H9 (cell line): Measurements from ENCODE around the gene SCAND1. TPM values are rescaled to one million over a fixed set of nuclear protein-coding genes. Genes with fewer than 3 reads are reported as not detected.

Experiments
- DNase-seq: peaks from one replicate; pipeline ENCODE4 v3.0.0-alpha.2; 2017
- H2AFZ ChIP-seq: one replicate; pipeline ENCODE4 v1.6.1; 2013; ENCODE audit warnings: mild to moderate bottlenecking, low read length, control low read depth, moderate library complexity
- H2AK5ac ChIP-seq: 2 replicates; pipeline ENCODE4 v1.6.1; 2013; ENCODE audit warnings: low read length, control low read depth, mixed read lengths; ENCODE audit not compliant: insufficient read length
- H2BK120ac ChIP-seq: one replicate; pipeline ENCODE4 v1.6.1; 2013; ENCODE audit warnings: low read depth, mild to moderate bottlenecking, low read length, control low read depth, inconsistent platforms; ENCODE audit not compliant: poor library complexity, severe bottlenecking
- H2BK12ac ChIP-seq: 2 replicates; pipeline ENCODE4 v1.6.1; 2013; ENCODE audit warnings: low read length, control low read depth, mixed read lengths, low read depth; ENCODE audit not compliant: insufficient read length
- H2BK15ac ChIP-seq: 2 replicates; pipeline ENCODE4 v1.6.1; 2013; ENCODE audit warnings: low read depth, low read length, control low read depth
- H2BK20ac ChIP-seq: one replicate; pipeline ENCODE4 v1.6.1; 2013; ENCODE audit warnings: low read depth, mild to moderate bottlenecking, low read length, control low read depth, inconsistent platforms; ENCODE audit not compliant: poor library complexity, severe bottlenecking
- H2BK5ac ChIP-seq: 2 replicates; pipeline ENCODE4 v1.6.1; 2013; ENCODE audit warnings: low read length, control low read depth, mixed read lengths; ENCODE audit not compliant: insufficient read length
- H3K14ac ChIP-seq: 2 replicates; pipeline ENCODE4 v1.6.1; 2013; ENCODE audit warnings: low read length, control low read depth; ENCODE audit not compliant: insufficient read depth
- H3K18ac ChIP-seq: 2 replicates; pipeline ENCODE4 v1.6.1; 2013; ENCODE audit warnings: low read depth, mild to moderate bottlenecking, mixed read lengths, low read length, control low read depth; ENCODE audit not compliant: insufficient read length
- H3K23ac ChIP-seq: 2 replicates; pipeline ENCODE4 v1.6.1; 2013; ENCODE audit warnings: low read length, control low read depth, mixed read lengths, low read depth; ENCODE audit not compliant: insufficient read length
- H3K23me2 ChIP-seq: 2 replicates; pipeline ENCODE4 v1.6.1; 2013; ENCODE audit warnings: low read depth, mild to moderate bottlenecking, mixed read lengths, low read length, control low read depth; ENCODE audit not compliant: insufficient read length, poor library complexity, severe bottlenecking
- H3K27ac ChIP-seq: 2 replicates; pipeline ENCODE4 v1.5.1; 2013; ENCODE audit warnings: low read length, control low read depth, mixed read lengths, low read depth; ENCODE audit not compliant: insufficient read length
- H3K27me3 ChIP-seq: 2 replicates; pipeline ENCODE4 v1.6.1; 2013; ENCODE audit warnings: low read length, control low read depth, inconsistent platforms; ENCODE audit not compliant: insufficient read depth
- H3K4ac ChIP-seq: 2 replicates; pipeline ENCODE4 v1.6.1; 2013; ENCODE audit warnings: low read depth, mild to moderate bottlenecking, control low read depth, inconsistent platforms, low read length, moderate library complexity
- H3K4me1 ChIP-seq: 2 replicates; pipeline ENCODE4 v1.6.1; 2013; ENCODE audit warnings: low read length, control low read depth, inconsistent platforms; ENCODE audit not compliant: insufficient read depth
- H3K4me2 ChIP-seq: 2 replicates; pipeline ENCODE4 v1.6.1; 2013; ENCODE audit warnings: low read length, control low read depth, mixed read lengths; ENCODE audit not compliant: insufficient read length, insufficient read depth
- H3K56ac ChIP-seq: 2 replicates; pipeline ENCODE4 v1.6.1; 2013; ENCODE audit warnings: low read depth, mild to moderate bottlenecking, mixed read lengths, low read length, control low read depth; ENCODE audit not compliant: insufficient read length
- H3K79me1 ChIP-seq: 2 replicates; pipeline ENCODE4 v1.6.1; 2013; ENCODE audit warnings: low read depth, mild to moderate bottlenecking, moderate library complexity, low read length, control low read depth, inconsistent platforms; ENCODE audit not compliant: insufficient read depth, poor library complexity, severe bottlenecking
- H3K79me2 ChIP-seq: 2 replicates; pipeline ENCODE4 v1.6.1; 2013; ENCODE audit warnings: low read length, control low read depth, inconsistent platforms; ENCODE audit not compliant: insufficient read depth
- H3K9ac ChIP-seq: 2 replicates; pipeline ENCODE4 v1.6.1; 2013; ENCODE audit warnings: low read length, control low read depth, mixed read lengths; ENCODE audit not compliant: insufficient read length; ENCODE audit errors: extremely low read depth
- H3K9me3 ChIP-seq: one replicate; pipeline ENCODE4 v1.6.1; 2013; ENCODE audit warnings: low read depth, low read length, inconsistent platforms; ENCODE audit not compliant: control insufficient read depth
- H3T11ph ChIP-seq: one replicate; pipeline ENCODE4 v1.6.1; 2013; ENCODE audit warnings: mild to moderate bottlenecking, low read length, control low read depth, inconsistent platforms
- H4K20me1 ChIP-seq: one replicate; pipeline ENCODE4 v1.6.1; 2013; ENCODE audit not compliant: control insufficient read depth, insufficient read length, insufficient read depth
- H4K5ac ChIP-seq: 2 replicates; pipeline ENCODE4 v1.6.1; 2013; ENCODE audit warnings: low read depth, mild to moderate bottlenecking, mixed read lengths, low read length, control low read depth; ENCODE audit not compliant: insufficient read length
- H4K8ac ChIP-seq: replicated peaks from 2 replicates; pipeline ENCODE4 v1.6.1; 2013; ENCODE audit warnings: low read length, control low read depth, mixed read lengths, low read depth; ENCODE audit not compliant: insufficient read length
- H4K91ac ChIP-seq: 2 replicates; pipeline ENCODE4 v1.6.1; 2013; ENCODE audit warnings: low read depth, mild to moderate bottlenecking, moderate library complexity, mixed read lengths, low read length, control low read depth; ENCODE audit not compliant: insufficient read length
- H3K27ac Mint-ChIP-seq, 3 experiments: 2 replicates in 2 of 3; 3 replicates in 1 of 3; pipeline ENCODE4 v1.8.0; 2020 to 2021; ENCODE audit warnings: mixed read lengths in 3 of 3, mild to moderate bottlenecking in 1 of 3, moderate library complexity in 1 of 3
- H3K27me3 Mint-ChIP-seq: 2 replicates; pipeline ENCODE4 v1.8.0; 2021; ENCODE audit warnings: low read depth, mild to moderate bottlenecking, moderate library complexity, mixed read lengths
- H3K36me3 Mint-ChIP-seq, 3 experiments: 2 replicates in 2 of 3; 3 replicates in 1 of 3; pipeline ENCODE4 v1.8.0; 2020 to 2021; ENCODE audit warnings: low read depth in 3 of 3, mixed read lengths in 3 of 3; ENCODE audit not compliant: insufficient read depth in 1 of 3
- H3K4me1 Mint-ChIP-seq, 2 experiments: 2 replicates each; pipeline ENCODE4 v1.8.0; 2020; ENCODE audit warnings: mixed read lengths in 2 of 2
- H3K4me3 Mint-ChIP-seq, 2 experiments: 2 replicates in 1 of 2; 3 replicates in 1 of 2; pipeline ENCODE4 v1.8.0; 2020 to 2021; ENCODE audit warnings: mild to moderate bottlenecking in 2 of 2, mixed read lengths in 2 of 2, moderate library complexity in 1 of 2
- H3K9me3 Mint-ChIP-seq, 2 experiments: 2 replicates in 1 of 2; 3 replicates in 1 of 2; pipeline ENCODE4 v1.8.0; 2020; ENCODE audit warnings: mild to moderate bottlenecking in 2 of 2, mixed read lengths in 2 of 2, moderate library complexity in 1 of 2
- WGBS: extraction: QIAGEN DNeasy Blood & Tissue Kit; methylation state at CpG from one replicate; pipeline ENCODE4 v1.1.7; 2013; ENCODE audit warnings: missing lambda C conversion rate, low lambda C conversion rate, mixed read lengths; ENCODE audit not compliant: insufficient read length; ENCODE audit errors: extremely low coverage; 5-methylcytosine and 5-hydroxymethylcytosine counted together
- total RNA-seq: library from RNA; stranded (reverse); gene quantifications from 2 replicates; pipeline ENCODE4 v1.2.1, GENCODE V29; 2021
- TF ChIP-seq, protein P1 (sequence below): fragments of 200-600 bp; sonication (generic); conservative IDR thresholded peaks from 3 replicates; pipeline ENCODE4 v1.8.0; 2021; ENCODE audit warnings: antibody characterized with exemption, mild to moderate bottlenecking

SCAND1 gene
- total RNA-seq, 1 experiment from 2014 or later: 59.1 TPM

DNA sequence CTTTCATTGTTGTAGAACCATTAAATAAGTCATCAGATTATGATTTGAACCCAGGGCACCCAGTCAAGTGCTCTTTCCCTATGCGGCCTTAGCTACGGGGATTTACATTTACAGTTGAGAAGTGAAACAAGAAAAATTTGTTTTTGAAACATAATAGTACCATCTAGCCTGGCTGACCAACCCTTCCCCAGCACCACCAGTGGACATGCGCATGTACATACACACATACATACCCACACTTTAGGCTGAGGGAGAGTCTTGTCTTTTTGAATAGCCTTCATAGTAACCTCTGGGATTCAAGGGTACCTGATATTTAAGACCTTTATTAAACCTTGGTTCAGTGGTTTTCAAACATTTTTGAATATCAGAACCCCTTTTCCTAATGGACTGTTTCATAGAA is 33.8 kb downstream of the SCAND1 start:
- H3K4me1 ChIP-seq: no peaks in the 10 kb centered on the region
- no peaks in the 10 kb centered on the region for H3K9me3 ChIP-seq
- no CpG with 5 or more reads among the region's 3 CpGs for WGBS
- H3K4me2 ChIP-seq: no peak overlapping the region
- H4K91ac ChIP-seq: no peak overlapping the region
- no peak overlapping the region for H2BK20ac ChIP-seq
- no peaks in the 10 kb centered on the region for H3K4me1 Mint-ChIP-seq
- no peak overlapping the region for H3T11ph ChIP-seq
- no peak overlapping the region for H3K27ac ChIP-seq
- no peak overlapping the region for H3K14ac ChIP-seq
- no peak overlapping the region for H3K18ac ChIP-seq
- H3K36me3 Mint-ChIP-seq: peaks cover 12 to 39% (median 38%) of the 10 kb centered on the region in 3 experiments; a peak in 6 of 7 replicates
- no peak overlapping the region for H2BK15ac ChIP-seq
- TF ChIP-seq, protein P1, sequence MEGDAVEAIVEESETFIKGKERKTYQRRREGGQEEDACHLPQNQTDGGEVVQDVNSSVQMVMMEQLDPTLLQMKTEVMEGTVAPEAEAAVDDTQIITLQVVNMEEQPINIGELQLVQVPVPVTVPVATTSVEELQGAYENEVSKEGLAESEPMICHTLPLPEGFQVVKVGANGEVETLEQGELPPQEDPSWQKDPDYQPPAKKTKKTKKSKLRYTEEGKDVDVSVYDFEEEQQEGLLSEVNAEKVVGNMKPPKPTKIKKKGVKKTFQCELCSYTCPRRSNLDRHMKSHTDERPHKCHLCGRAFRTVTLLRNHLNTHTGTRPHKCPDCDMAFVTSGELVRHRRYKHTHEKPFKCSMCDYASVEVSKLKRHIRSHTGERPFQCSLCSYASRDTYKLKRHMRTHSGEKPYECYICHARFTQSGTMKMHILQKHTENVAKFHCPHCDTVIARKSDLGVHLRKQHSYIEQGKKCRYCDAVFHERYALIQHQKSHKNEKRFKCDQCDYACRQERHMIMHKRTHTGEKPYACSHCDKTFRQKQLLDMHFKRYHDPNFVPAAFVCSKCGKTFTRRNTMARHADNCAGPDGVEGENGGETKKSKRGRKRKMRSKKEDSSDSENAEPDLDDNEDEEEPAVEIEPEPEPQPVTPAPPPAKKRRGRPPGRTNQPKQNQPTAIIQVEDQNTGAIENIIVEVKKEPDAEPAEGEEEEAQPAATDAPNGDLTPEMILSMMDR: no peak
- no peaks in the 10 kb centered on the region for H3K9me3 Mint-ChIP-seq
- H3K56ac ChIP-seq: no peak overlapping the region
- no peak overlapping the region for H2AK5ac ChIP-seq
- H3K9ac ChIP-seq: no peak overlapping the region
- H3K27ac Mint-ChIP-seq: no peak overlapping the region
- no peaks in the 10 kb centered on the region for H3K79me1 ChIP-seq
- no peak overlapping the region for H4K8ac ChIP-seq
- no peak overlapping the region for H2AFZ ChIP-seq
- H3K4me3 Mint-ChIP-seq: no peak overlapping the region
- no peaks in the 10 kb centered on the region for H3K23me2 ChIP-seq
- H3K4ac ChIP-seq: no peak overlapping the region
- H3K27me3 Mint-ChIP-seq: no peaks in the 10 kb centered on the region
- no peak for DNase-seq
- H4K5ac ChIP-seq: no peak overlapping the region
- no peak overlapping the region for H2BK120ac ChIP-seq
- no peaks in the 10 kb centered on the region for H3K27me3 ChIP-seq
- no peak overlapping the region for H2BK5ac ChIP-seq
- H2BK12ac ChIP-seq: no peak overlapping the region
- H3K79me2 ChIP-seq: no peaks in the 10 kb centered on the region
- no peak overlapping the region for H3K23ac ChIP-seq
- H4K20me1 ChIP-seq: no peaks in the 10 kb centered on the region
